OCI-LY7 (cell line): Measurements from ENCODE around the gene REXO1. TPM values are rescaled to one million over a fixed set of nuclear protein-coding genes. Genes with fewer than 3 reads are reported as not detected.

Experiments
- BruUV-seq: library from RNA; stranded (reverse); fragments of 400-500 nt; replicated peaks from 2 replicates; lab custom pipeline; 2021; lab: Mats Ljungman, UMichigan
- CTCF ChIA-PET: fragments of 300-600 bp; sonication (Branson Sonifier 250); formaldehyde crosslinking; loops from one replicate; lab custom pipeline; 2022; ENCODE audit warnings: antibody characterized with exemption; ENCODE audit not compliant: unreplicated experiment; lab: Charles Lee
- POLR2A ChIA-PET: fragments of 300-600 bp; sonication (Branson Sonifier 250); formaldehyde crosslinking; loops from one replicate; lab custom pipeline; 2022; ENCODE audit warnings: antibody characterized with exemption; lab: Charles Lee
- DNase-seq: peaks from one replicate; pipeline ENCODE4 v3.0.0-alpha.2; 2015; ENCODE audit warnings: low spot score
- H2AFZ ChIP-seq: fragments of 200-600 bp; sonication (generic), shearing (Covaris generic); 2 replicates; pipeline ENCODE4 v1.6.1; 2014; ENCODE audit warnings: mild to moderate bottlenecking, antibody characterized with exemption, low read length, moderate library complexity
- H3K27ac ChIP-seq: fragments of 200-600 bp; sonication (generic); 2 replicates; pipeline ENCODE4 v1.5.1; 2014; ENCODE audit warnings: mixed run types, low read depth, mild to moderate bottlenecking, moderate library complexity, low read length, inconsistent platforms; ENCODE audit not compliant: poor library complexity, severe bottlenecking
- H3K36me3 ChIP-seq: fragments of 200-600 bp; sonication (generic); 2 replicates; pipeline ENCODE4 v1.6.1; 2014; ENCODE audit warnings: mild to moderate bottlenecking, antibody characterized with exemption, low read length, moderate library complexity, mixed read lengths; ENCODE audit not compliant: insufficient read depth
- H3K4me1 ChIP-seq: fragments of 200-600 bp; sonication (generic); 2 replicates; pipeline ENCODE4 v1.5.1; 2014; ENCODE audit warnings: mild to moderate bottlenecking, low read length; ENCODE audit not compliant: insufficient read depth, poor library complexity, severe bottlenecking
- H3K4me2 ChIP-seq: fragments of 200-600 bp; sonication (generic); 2 replicates; pipeline ENCODE4 v1.6.1; 2014; ENCODE audit warnings: mild to moderate bottlenecking, low read length
- H3K4me3 ChIP-seq: fragments of 200-600 bp; sonication (generic); 2 replicates; pipeline ENCODE4 v1.5.1; 2014; ENCODE audit warnings: mild to moderate bottlenecking, low read depth, low read length; ENCODE audit not compliant: poor library complexity, severe bottlenecking
- H3K79me2 ChIP-seq: fragments of 200-600 bp; sonication (generic); 2 replicates; pipeline ENCODE4 v1.6.1; 2016; ENCODE audit warnings: low read depth, mild to moderate bottlenecking, low read length, moderate library complexity, mixed read lengths; ENCODE audit not compliant: insufficient read depth
- H3K9me2 ChIP-seq: fragments of 200-600 bp; sonication (generic); 2 replicates; pipeline ENCODE4 v1.6.1; 2016; ENCODE audit warnings: mild to moderate bottlenecking, low read length, mixed read lengths; ENCODE audit not compliant: insufficient read depth
- H3K9me3 ChIP-seq: fragments of 200-600 bp; sonication (generic); 2 replicates; pipeline ENCODE4 v1.6.1; 2014; ENCODE audit warnings: mild to moderate bottlenecking, mixed run types, low read length, mixed read lengths
- H4K20me1 ChIP-seq: fragments of 200-600 bp; sonication (generic); 2 replicates; pipeline ENCODE4 v1.6.1; 2014; ENCODE audit warnings: mild to moderate bottlenecking, antibody characterized with exemption, low read length, moderate library complexity, mixed read lengths; ENCODE audit not compliant: insufficient read depth
- CTCF ChIP-seq: fragments of 200-600 bp; sonication (generic); conservative IDR thresholded peaks from 2 replicates; pipeline ENCODE4 v1.5.1; 2014; ENCODE audit warnings: mild to moderate bottlenecking, antibody characterized with exemption, low read length, moderate library complexity, mixed read lengths
- EZH2phosphoT487 ChIP-seq: fragments of 200-600 bp; sonication (generic); IDR thresholded peaks from 2 replicates; pipeline ENCODE4 v1.6.1; 2018; ENCODE audit warnings: low read depth, borderline replicate concordance, mild to moderate bottlenecking, mixed run types, antibody characterized with exemption, low read length, moderate library complexity, mixed read lengths
- intact Hi-C: fragments of 100-400 bp; cut with micrococcal nuclease; formaldehyde crosslinking; loops from one replicate; pipeline ENCODE4 v1.10.0; 2022; ENCODE audit not compliant: unreplicated experiment
- total RNA-seq, 2 experiments: library from RNA; depleted of rRNA in 1 of 2; stranded (reverse); fragments of >200 nt in 1 of 2; shearing (Covaris generic) in 1 of 2; gene quantifications; 2 replicates each; pipeline ENCODE4 v1.2.3, GENCODE V29; 2014 to 2022

Gene REXO1
- total RNA-seq, 2 experiments from 2014 or later: 24.0 to 52.8 TPM

- H3K4me3 ChIP-seq: peak overlapping the region; percentile 100
Measured at GRCh38 chr19:1874554-1875185, 26.4 kb upstream of the REXO1 start.

GRCh38 chr19:1873524-1874473 lies 25.5 kb upstream of the REXO1 start:
- Histone ChIP-seq H3K9me3 (no peaks in the 10 kb centered on the region), H3K9me2 (no peaks in the 10 kb centered on the region), H3K27ac (peak overlapping the region; percentile 62), H3K4me3 (peak overlapping the region; percentile 100), H3K36me3 (peaks cover 54% of the 10 kb centered on the region), H2AFZ (no peak overlapping the region), H3K4me1 (peaks cover 20% of the 10 kb centered on the region), H3K4me2 (peak overlapping the region; percentile 81), H3K79me2 (peaks cover 37% of the 10 kb centered on the region), H4K20me1 (peaks cover 13% of the 10 kb centered on the region)
- no TSS peak for BruUV-seq
- TF ChIP-seq CTCF: no peak
- no peak for TF ChIP-seq EZH2phosphoT487
- ChIA-PET POLR2A (no interaction called here), CTCF (no interaction called here)
- DNase-seq: no peak
- intact Hi-C loops: no loop called here

More at GRCh38 chr19:1874554-1875185, 26.4 kb upstream of the REXO1 start:
- Histone ChIP-seq H3K9me3 (no peaks in the 10 kb centered on the region), H3K36me3 (peaks cover 47% of the 10 kb centered on the region), H3K27ac (peak overlapping the region; percentile 62), H3K4me2 (peak overlapping the region; percentile 81), H4K20me1 (peaks cover 13% of the 10 kb centered on the region), H3K79me2 (peaks cover 37% of the 10 kb centered on the region), H3K9me2 (no peaks in the 10 kb centered on the region), H3K4me1 (peaks cover 20% of the 10 kb centered on the region), H2AFZ (no peak overlapping the region)
- peak; percentile 48 for DNase-seq
- TF ChIP-seq EZH2phosphoT487: no peak
- no peak for TF ChIP-seq CTCF
- BruUV-seq: no TSS peak
- POLR2A ChIA-PET: interaction anchor here (0.6 to 1.0 kb wide), 4 partner anchors 10 to 415 kb away, joined by 3 to 4 read pairs (median 3); no protein-coding TSS in a partner anchor
- intact Hi-C loops: no loop called here
- CTCF ChIA-PET: no interaction called here
